ENCODE measurements around the gene SLC6A18. TPM values are rescaled to one million over a fixed set of nuclear protein-coding genes. Genes with fewer than 3 reads are reported as not detected.

Gene SLC6A18
- total RNA-seq, 1 donor from 2014 or later = not detected

DNA sequence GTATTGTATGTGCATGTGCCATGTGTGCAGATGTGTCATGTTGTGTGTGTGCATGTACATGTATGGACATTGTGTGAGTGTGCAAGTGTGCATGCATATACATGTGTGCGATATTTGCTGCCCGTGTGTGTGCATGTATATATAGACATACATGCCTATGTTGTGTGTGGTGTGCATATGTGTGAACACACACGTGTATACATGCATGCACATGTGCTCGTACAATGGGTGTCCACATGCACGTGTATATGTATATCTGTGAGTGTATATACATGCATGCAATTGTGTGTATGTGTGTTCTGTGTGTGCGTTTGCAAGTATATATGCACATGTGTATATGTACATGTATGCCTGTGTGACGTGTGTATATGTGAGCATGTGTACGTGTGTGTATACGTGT lies 3.0 kb upstream of the SLC6A18 start:
- Histone ChIP-seq H3K4me3 (no peak overlapping the region), H3K4me1 (no peaks in the 10 kb centered on the region), H3K27ac (no peak overlapping the region), H3K9me3 (no peaks in the 10 kb centered on the region), H3K36me3 (no peaks in the 10 kb centered on the region), H3K27me3 (no peaks in the 10 kb centered on the region)
- TF ChIP-seq, protein P1, sequence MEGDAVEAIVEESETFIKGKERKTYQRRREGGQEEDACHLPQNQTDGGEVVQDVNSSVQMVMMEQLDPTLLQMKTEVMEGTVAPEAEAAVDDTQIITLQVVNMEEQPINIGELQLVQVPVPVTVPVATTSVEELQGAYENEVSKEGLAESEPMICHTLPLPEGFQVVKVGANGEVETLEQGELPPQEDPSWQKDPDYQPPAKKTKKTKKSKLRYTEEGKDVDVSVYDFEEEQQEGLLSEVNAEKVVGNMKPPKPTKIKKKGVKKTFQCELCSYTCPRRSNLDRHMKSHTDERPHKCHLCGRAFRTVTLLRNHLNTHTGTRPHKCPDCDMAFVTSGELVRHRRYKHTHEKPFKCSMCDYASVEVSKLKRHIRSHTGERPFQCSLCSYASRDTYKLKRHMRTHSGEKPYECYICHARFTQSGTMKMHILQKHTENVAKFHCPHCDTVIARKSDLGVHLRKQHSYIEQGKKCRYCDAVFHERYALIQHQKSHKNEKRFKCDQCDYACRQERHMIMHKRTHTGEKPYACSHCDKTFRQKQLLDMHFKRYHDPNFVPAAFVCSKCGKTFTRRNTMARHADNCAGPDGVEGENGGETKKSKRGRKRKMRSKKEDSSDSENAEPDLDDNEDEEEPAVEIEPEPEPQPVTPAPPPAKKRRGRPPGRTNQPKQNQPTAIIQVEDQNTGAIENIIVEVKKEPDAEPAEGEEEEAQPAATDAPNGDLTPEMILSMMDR (IDR thresholded peaks at IDR 0.05) = no peak
- TF ChIP-seq POLR2A (IDR thresholded peaks at IDR 0.05) = no peak
- no peak for TF ChIP-seq POLR2AphosphoS5 (IDR thresholded peaks at IDR 0.05; ENCODE audit: insufficient read depth in 1 of 2, low read depth in 1 of 2)
- no peak for DNase-seq (ENCODE audit: extremely low spot score in 2 of 2)
- intact Hi-C loops (cut with DNase I) = no loop called here

DNA sequence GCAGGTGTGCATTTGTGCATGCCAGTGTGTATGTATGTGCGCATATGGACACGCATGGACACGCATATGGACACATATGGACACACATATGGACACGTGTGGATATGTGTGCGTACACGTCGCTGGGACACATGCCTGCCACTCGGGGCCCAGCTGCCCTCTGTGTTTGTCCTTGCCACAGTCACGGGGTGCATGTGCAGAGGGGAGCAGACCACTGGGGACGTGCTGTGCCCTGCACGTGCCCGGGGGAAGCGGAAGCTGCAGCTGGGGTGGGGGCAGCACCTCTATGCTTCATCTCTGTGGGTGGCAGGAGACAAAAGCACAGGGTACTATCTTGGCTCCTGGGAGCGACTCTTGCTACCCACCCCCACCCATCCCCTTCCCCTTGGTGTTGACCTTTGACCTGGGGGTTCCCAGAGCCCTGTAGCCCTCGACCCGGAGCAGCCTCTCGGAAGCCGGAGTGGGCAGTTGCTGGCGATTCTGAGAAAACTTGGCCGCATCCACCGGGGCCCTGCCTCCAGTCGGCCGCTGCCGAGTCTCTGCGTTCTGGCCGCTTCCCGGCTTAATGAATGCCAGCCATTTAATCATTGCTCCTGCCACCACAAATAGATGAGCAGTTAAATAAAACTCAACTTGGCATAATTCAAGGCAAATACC lies 2.4 kb upstream of the SLC6A18 start:
- no peaks in the 10 kb centered on the region for H3K27me3 ChIP-seq
- TF ChIP-seq POLR2AphosphoS5 (IDR thresholded peaks at IDR 0.05; ENCODE audit: insufficient read depth in 1 of 2, low read depth in 1 of 2) (no peak), POLR2A (IDR thresholded peaks at IDR 0.05) (no peak)
- TF ChIP-seq, protein P1 (IDR thresholded peaks at IDR 0.05) = no peak
- no peak overlapping the region for H3K4me3 ChIP-seq
- no peaks in the 10 kb centered on the region for H3K4me1 ChIP-seq
- intact Hi-C loops (cut with DNase I) = no loop called here
- no peaks in the 10 kb centered on the region for H3K36me3 ChIP-seq
- H3K27ac ChIP-seq = no peak overlapping the region
- H3K9me3 ChIP-seq = no peaks in the 10 kb centered on the region
- DNase-seq (ENCODE audit: extremely low spot score in 2 of 2) = no peak

DNA sequence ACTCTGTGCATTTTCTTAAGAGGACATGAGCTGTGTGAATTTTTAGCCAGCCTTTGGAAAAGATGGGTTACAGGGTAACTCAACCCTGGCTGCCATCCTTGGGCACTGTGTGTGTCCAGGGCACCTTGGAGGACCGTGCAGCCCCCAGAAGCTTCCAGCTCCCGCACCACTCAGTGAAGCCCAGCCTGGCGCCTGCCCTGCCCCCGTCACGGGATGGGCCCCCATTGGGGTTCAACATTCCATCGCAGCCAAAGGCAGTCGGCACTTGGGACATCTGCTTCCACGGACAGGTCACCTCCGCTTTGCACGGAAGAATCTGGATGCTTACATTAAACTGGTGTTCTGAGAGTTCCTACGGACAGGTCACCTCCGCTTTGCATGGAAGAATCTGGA lies 1.9 kb upstream of the SLC6A18 start:
- no peak for DNase-seq (ENCODE audit: extremely low spot score in 2 of 2)
- H3K9me3 ChIP-seq = no peaks in the 10 kb centered on the region
- intact Hi-C loops (cut with DNase I) = no loop called here
- no peaks in the 10 kb centered on the region for H3K27me3 ChIP-seq
- TF ChIP-seq, protein P1 (IDR thresholded peaks at IDR 0.05) = no peak
- no peak for TF ChIP-seq POLR2AphosphoS5 (IDR thresholded peaks at IDR 0.05; ENCODE audit: insufficient read depth in 1 of 2, low read depth in 1 of 2)
- no peak for TF ChIP-seq POLR2A (IDR thresholded peaks at IDR 0.05)
- H3K4me1 ChIP-seq = no peaks in the 10 kb centered on the region
- H3K4me3 ChIP-seq = no peak overlapping the region
- no peaks in the 10 kb centered on the region for H3K36me3 ChIP-seq
- H3K27ac ChIP-seq = no peak overlapping the region

DNA sequence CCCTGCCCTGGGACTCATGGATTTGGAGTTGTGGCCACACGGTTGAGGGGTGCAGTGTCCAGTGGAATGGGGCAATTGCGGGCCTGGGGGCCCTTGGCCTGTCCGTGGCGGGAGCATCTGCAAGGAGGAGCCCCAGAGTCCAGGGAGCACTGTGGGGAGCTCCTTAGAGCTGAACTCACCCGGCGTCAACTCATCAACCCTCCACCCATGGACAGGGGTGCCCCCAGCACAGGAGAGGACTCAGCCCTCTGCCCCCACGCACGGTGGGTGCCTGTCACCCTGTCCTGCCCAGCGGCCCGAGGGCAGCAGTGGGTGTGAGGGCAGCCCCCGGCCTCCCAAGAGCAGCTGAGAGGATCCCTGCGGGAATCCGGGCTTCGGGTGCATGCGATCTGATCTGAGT lies 550 bp upstream of the SLC6A18 start:
- Histone ChIP-seq H3K27me3 (no peaks in the 10 kb centered on the region), H3K4me3 (no peak overlapping the region), H3K27ac (no peak overlapping the region), H3K4me1 (no peaks in the 10 kb centered on the region), H3K36me3 (no peaks in the 10 kb centered on the region), H3K9me3 (no peaks in the 10 kb centered on the region)
- DNase-seq (ENCODE audit: extremely low spot score in 2 of 2) = no peak
- TF ChIP-seq, protein P1 (IDR thresholded peaks at IDR 0.05) = no peak
- TF ChIP-seq POLR2A (IDR thresholded peaks at IDR 0.05) (no peak), POLR2AphosphoS5 (IDR thresholded peaks at IDR 0.05; ENCODE audit: insufficient read depth in 1 of 2, low read depth in 1 of 2) (no peak)
- intact Hi-C loops (cut with DNase I) = no loop called here

DNA sequence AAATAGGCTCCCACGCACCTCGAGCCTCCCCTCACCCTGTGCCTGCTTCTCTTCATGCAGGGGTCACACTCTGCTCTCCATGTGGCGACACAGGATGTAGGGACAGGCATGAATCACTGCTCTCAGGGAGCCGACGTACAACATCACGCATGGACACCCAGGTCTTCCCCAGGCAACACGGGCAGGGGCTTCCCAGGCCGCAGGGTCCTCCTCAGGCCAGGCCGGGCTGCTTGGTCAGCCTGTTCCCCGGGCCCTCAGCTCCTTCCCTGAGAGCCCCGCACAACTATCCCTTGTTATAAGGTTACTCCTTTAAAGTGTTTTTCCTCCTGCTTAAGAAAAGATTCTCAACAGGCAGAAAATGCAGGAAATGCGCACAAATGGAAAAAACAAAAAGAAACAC lies 1.1 kb downstream of the SLC6A18 start:
- intact Hi-C loops (cut with DNase I) = no loop called here
- TF ChIP-seq, protein P1 (IDR thresholded peaks at IDR 0.05) = no peak
- TF ChIP-seq POLR2A (IDR thresholded peaks at IDR 0.05) = no peak
- no peak for TF ChIP-seq POLR2AphosphoS5 (IDR thresholded peaks at IDR 0.05; ENCODE audit: insufficient read depth in 1 of 2, low read depth in 1 of 2)
- no peak overlapping the region for H3K4me3 ChIP-seq
- H3K36me3 ChIP-seq = no peaks in the 10 kb centered on the region
- no peaks in the 10 kb centered on the region for H3K9me3 ChIP-seq
- no peak overlapping the region for H3K27ac ChIP-seq
- H3K27me3 ChIP-seq = no peaks in the 10 kb centered on the region
- no peaks in the 10 kb centered on the region for H3K4me1 ChIP-seq
- DNase-seq (ENCODE audit: extremely low spot score in 2 of 2) = no peak

Data from vagina (tissue), 2 donors.